ENCODE results near the gene LTC4S. TPM values are rescaled to one million over a fixed set of nuclear protein-coding genes. Genes with fewer than 3 reads are reported as not detected.

The LTC4S gene
- total and polyA plus RNA-seq, 9 of the 15 experiments (the other 6 are each of a cell fraction or from before 2014, with no cell fraction given) = 0.17 to 0.77 (median 0.75) TPM; not detected in 6

- WGBS (ENCODE audit: insufficient coverage, low coverage, missing lambda C conversion rate) = under 1% methylated on average over 71 of the region's 81 CpGs
- H3K9me3 ChIP-seq (replicated peaks; ENCODE audit: control insufficient read depth, insufficient read depth, low read depth, low read length) = no peaks in the 10 kb centered on the region
- peaks cover 30% of the 10 kb centered on the region for H4K20me1 ChIP-seq (replicated peaks; ENCODE audit: control insufficient read depth, insufficient read depth, low read length)
- H3K4me2 ChIP-seq (ENCODE audit: insufficient read depth, low read length) = peak within 1 kb of the TSS; percentile 87
- intact Hi-C loops (cut with micrococcal nuclease) (loop anchor here (1.0 to 5.0 kb wide), 3 partner anchors 37 to 198 kb away; partner anchors contain the start of genes HNRNPH1 and MRNIP), in situ Hi-C loops (cut with MboI) (no loop called here)
- H3K27me3 ChIP-seq (ENCODE audit: control insufficient read depth in 2 of 2, insufficient read depth in 2 of 2, low read length in 2 of 2) = no peaks in the 10 kb centered on the region
- H3K9me1 ChIP-seq (ENCODE audit: control insufficient read depth, insufficient read depth, low read length) = peaks cover 12% of the 10 kb centered on the region
- peaks cover 68% of the 10 kb centered on the region for H3K79me2 ChIP-seq (ENCODE audit: control insufficient read depth, insufficient read depth, low read length)
- H3K27ac ChIP-seq (ENCODE audit: extremely low read depth, low read depth, low read length) = peak within 1 kb of the TSS; percentile 98
- H2AFZ ChIP-seq (ENCODE audit: low read depth, low read length) = peak within 1 kb of the TSS; percentile 84
- DNase-seq (ENCODE audit: extremely low read depth in 1 of 4, low spot score in 3 of 4) (peak; percentile 80 to 92 (median 85)), FAIRE-seq (peak; percentile 71), ATAC-seq (peak; percentile 74)
- H3K9ac ChIP-seq (ENCODE audit: insufficient read depth in 1 of 2, low read depth in 2 of 2, low read length in 2 of 2) = peak within 1 kb of the TSS; percentile 96 to 97
- peaks cover 50% of the 10 kb centered on the region; the same call in 2 of the 3 replicates for H3K36me3 ChIP-seq (ENCODE audit: control insufficient read depth, insufficient read depth, low read length)
- POLR2A ChIA-PET = interaction anchor here (0.6 to 3.5 kb wide), 19 partner anchors 8 to 234 kb away, joined by 3 to 30 read pairs (median 4); partner anchors contain the start of genes MAML1 and MGAT4B
- CTCF ChIA-PET (ENCODE audit: low intra/inter-chr PET ratio) = no interaction called here
- BruUV-seq (replicated peaks) = no TSS peak
- peak within 1 kb of the TSS; percentile 100 for H3K4me3 ChIP-seq
- H3K4me1 ChIP-seq (replicated peaks in 1 of 2; ENCODE audit: control insufficient read depth in 2 of 2, insufficient read depth in 2 of 2, low read length in 2 of 2) = peaks cover 37 to 82% of the 10 kb centered on the region in 2 experiments
- TF ChIP-seq ADNP (tag; IDR thresholded peaks at IDR 0.05) = no peak
- TF ChIP-seq ZNF212 (CRISPR knock-in tag; IDR thresholded peaks at IDR 0.05) = no peak
- no peak for TF ChIP-seq ZNF347 (CRISPR knock-in tag; IDR thresholded peaks at IDR 0.05; ENCODE audit: low read depth)
- no peak; a peak in 1 of 4 replicates for TF ChIP-seq KDM4B (IDR thresholded peaks at IDR 0.05; ENCODE audit: borderline replicate concordance in 2 of 2, low read depth in 1 of 2)
- no peak for TF ChIP-seq ZNF140 (CRISPR knock-in tag; IDR thresholded peaks at IDR 0.05)
- TF ChIP-seq PHF20 (IDR thresholded peaks at IDR 0.05; ENCODE audit: partially characterized antibody) = peak; percentile 69
- no peak for TF ChIP-seq ETV6 (IDR thresholded peaks at IDR 0.05; ENCODE audit: borderline replicate concordance in 1 of 2, low read depth in 2 of 2, low read length in 1 of 2)
- no peak for TF ChIP-seq ETV6 (CRISPR knock-in tag; IDR thresholded peaks at IDR 0.05; ENCODE audit: borderline replicate concordance)
- TF ChIP-seq EP400 (IDR thresholded peaks at IDR 0.05) = peak; percentile 81
- peak in 1 of 2 experiments; percentile 50; a peak in 1 of 4 replicates for TF ChIP-seq SRF (CRISPR knock-in tag; IDR thresholded peaks at IDR 0.05)
- peak; percentile 30; the same call in 1 of the 2 replicates for TF ChIP-seq ZNF175 (CRISPR knock-in tag; IDR thresholded peaks at IDR 0.05; ENCODE audit: low read depth)
- TF ChIP-seq ASH1L (IDR thresholded peaks at IDR 0.05; ENCODE audit: borderline replicate concordance, low read depth, partially characterized antibody) = no peak
- TF ChIP-seq THAP12 (CRISPR knock-in tag; IDR thresholded peaks at IDR 0.05) = peak; percentile 73
- no peak for TF ChIP-seq ZNF23 (CRISPR knock-in tag; IDR thresholded peaks at IDR 0.05)
- 0 out of 2 replicates have a peak, but pooled peaks have one; percentile 7 for TF ChIP-seq DMBX1 (CRISPR knock-in tag; IDR thresholded peaks at IDR 0.05; ENCODE audit: borderline replicate concordance)
- TF ChIP-seq ZNF707 (CRISPR knock-in tag; conservative IDR thresholded peaks at IDR 0.05) = no peak
- TF ChIP-seq BRD4 (IDR thresholded peaks at IDR 0.05) = peak; percentile 76
- TF ChIP-seq RCOR1 (IDR thresholded peaks at IDR 0.05; ENCODE audit: borderline replicate concordance in 1 of 2, low read depth in 2 of 2, low read length in 2 of 2) = 0 out of 4 replicates have a peak, but pooled peaks of 1 of the 2 experiments have one; percentile 4
- TF ChIP-seq POLR2B (IDR thresholded peaks at IDR 0.05; ENCODE audit: low read depth, partially characterized antibody) = peak; percentile 96
- TF ChIP-seq POLR2H (tag; IDR thresholded peaks at IDR 0.05; ENCODE audit: low read depth) = peak; percentile 97
Measured at GRCh38 chr5:179820483-179821297, 26.9 kb downstream of the LTC4S start, which contains the start of gene SQSTM1. Gene SQSTM1 (plus strand): TSS chr5:179820905. CDS start chr5:179820937, 32 bp downstream.

Measured in K562 (cell line).